ENCODE data around the gene SELPLG.

- TF ChIP-seq CTCF (conservative IDR thresholded peaks at IDR 0.05; ENCODE audit: low read depth, low read length) (no peak), EZH2 (IDR thresholded peaks at IDR 0.05; ENCODE audit: borderline replicate concordance, low read depth, low read length, poor library complexity, severe bottlenecking) (no peak)
Observed at GRCh38 chr12:108647585-108648287, 14.0 kb upstream of the SELPLG start.

All from A673 (cell line).